ENCODE results near the gene HAL.

The HAL gene

DNA sequence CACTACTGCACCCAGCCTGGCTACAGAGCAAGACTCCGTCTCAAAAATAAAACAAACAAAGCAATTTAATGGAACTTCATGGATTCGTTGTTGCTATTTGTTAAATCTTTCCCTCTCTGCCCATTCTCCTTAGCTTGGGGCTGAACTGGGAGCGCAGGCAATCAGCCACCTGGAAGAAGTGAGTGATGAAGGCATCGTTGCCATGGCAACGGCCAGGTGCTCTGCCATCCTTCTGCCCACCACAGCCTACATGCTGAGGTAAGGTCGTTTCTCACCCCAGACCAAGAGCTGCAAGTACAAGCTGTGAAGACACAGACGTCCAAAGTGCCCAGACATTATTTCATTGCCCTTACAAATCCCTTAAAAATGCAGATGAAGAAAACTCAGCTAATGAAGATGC, 33.9 kb downstream of the HAL start:
- no peak overlapping the region for H3K9ac ChIP-seq (ENCODE audit: low read depth in 1 of 2, low read length in 2 of 2)
- no peaks in the 10 kb centered on the region for H3K4me1 ChIP-seq (ENCODE audit: control insufficient read depth in 1 of 2, insufficient read depth in 2 of 2, low read length in 2 of 2)
- H3K27me3 ChIP-seq (ENCODE audit: control insufficient read depth in 1 of 2, insufficient read depth in 2 of 2, low read length in 2 of 2): no peaks in the 10 kb centered on the region
- H3K4me3 ChIP-seq (ENCODE audit: low read depth in 1 of 2, low read length in 2 of 2): no peak overlapping the region
- H3K27ac ChIP-seq (ENCODE audit: low read depth, low read length): no peak overlapping the region
- no peaks in the 10 kb centered on the region for H3K9me3 ChIP-seq (ENCODE audit: control insufficient read depth in 1 of 2, low read length in 2 of 2)
- no peaks in the 10 kb centered on the region for H3K36me3 ChIP-seq (ENCODE audit: control insufficient read depth in 1 of 2, insufficient read depth in 2 of 2, low read length in 2 of 2)

DNA sequence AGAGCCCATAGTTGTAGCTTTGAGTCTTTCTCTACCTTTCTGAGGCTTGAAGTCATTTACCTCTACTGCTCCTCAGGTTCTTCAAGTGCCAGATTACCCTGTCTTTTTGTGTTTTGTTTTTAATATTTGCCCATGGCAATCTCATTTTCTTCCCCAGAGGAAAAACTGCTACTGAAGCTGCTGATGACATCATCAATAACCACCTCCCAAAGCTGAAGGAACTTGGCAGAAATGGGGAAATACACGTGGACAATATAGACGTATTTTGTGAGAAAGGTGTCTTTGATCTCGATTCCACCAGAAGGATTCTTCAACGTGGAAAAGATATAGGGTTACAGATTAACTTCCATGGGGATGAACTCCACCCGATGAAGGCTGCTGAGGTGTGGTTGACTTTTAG, 35.9 kb downstream of the HAL start:
- no peaks in the 10 kb centered on the region for H3K9me3 ChIP-seq (ENCODE audit: control insufficient read depth in 1 of 2, low read length in 2 of 2)
- H3K27me3 ChIP-seq (ENCODE audit: control insufficient read depth in 1 of 2, insufficient read depth in 2 of 2, low read length in 2 of 2): no peaks in the 10 kb centered on the region
- no peak overlapping the region for H3K27ac ChIP-seq (ENCODE audit: low read depth, low read length)
- H3K4me1 ChIP-seq (ENCODE audit: control insufficient read depth in 1 of 2, insufficient read depth in 2 of 2, low read length in 2 of 2): no peaks in the 10 kb centered on the region
- no peak overlapping the region for H3K4me3 ChIP-seq (ENCODE audit: low read depth in 1 of 2, low read length in 2 of 2)
- no peaks in the 10 kb centered on the region for H3K36me3 ChIP-seq (ENCODE audit: control insufficient read depth in 1 of 2, insufficient read depth in 2 of 2, low read length in 2 of 2)
- H3K9ac ChIP-seq (ENCODE audit: low read depth in 1 of 2, low read length in 2 of 2): no peak overlapping the region

DNA sequence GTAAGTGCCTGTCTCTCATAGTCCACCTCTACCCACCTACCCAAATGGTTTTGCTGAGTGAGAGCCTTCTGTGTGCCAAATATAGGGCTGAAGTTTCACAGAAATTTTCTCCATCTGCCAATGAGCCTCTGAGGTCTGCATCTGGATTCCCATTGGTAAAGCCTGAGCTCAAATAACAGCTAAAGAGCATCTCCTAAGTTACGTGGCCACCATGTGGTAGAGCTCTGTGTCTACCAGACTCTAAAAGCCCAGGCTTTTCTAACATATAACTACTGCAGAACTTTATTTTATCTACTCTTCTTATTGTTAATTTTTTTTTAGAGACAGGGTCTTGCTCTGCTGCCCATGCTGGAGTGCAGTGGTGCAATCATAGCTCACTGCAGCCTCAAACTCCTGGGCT, 37.0 kb downstream of the HAL start:
- Histone ChIP-seq H3K4me3 (ENCODE audit: low read depth in 1 of 2, low read length in 2 of 2) (no peak overlapping the region), H3K9ac (ENCODE audit: low read depth in 1 of 2, low read length in 2 of 2) (no peak overlapping the region), H3K27ac (ENCODE audit: low read depth, low read length) (no peak overlapping the region), H3K36me3 (ENCODE audit: control insufficient read depth in 1 of 2, insufficient read depth in 2 of 2, low read length in 2 of 2) (no peaks in the 10 kb centered on the region), H3K27me3 (ENCODE audit: control insufficient read depth in 1 of 2, insufficient read depth in 2 of 2, low read length in 2 of 2) (no peaks in the 10 kb centered on the region), H3K4me1 (ENCODE audit: control insufficient read depth in 1 of 2, insufficient read depth in 2 of 2, low read length in 2 of 2) (no peaks in the 10 kb centered on the region), H3K9me3 (ENCODE audit: control insufficient read depth in 1 of 2, low read length in 2 of 2) (no peaks in the 10 kb centered on the region)

GRCh38 chr12:95956557-95957145, 39.5 kb downstream of the HAL start:
- no peak overlapping the region for H3K4me3 ChIP-seq (ENCODE audit: low read depth in 1 of 2, low read length in 2 of 2)
- H3K4me1 ChIP-seq (ENCODE audit: control insufficient read depth in 1 of 2, insufficient read depth in 2 of 2, low read length in 2 of 2): no peaks in the 10 kb centered on the region
- H3K27ac ChIP-seq (ENCODE audit: low read depth, low read length): no peak overlapping the region
- no peaks in the 10 kb centered on the region for H3K27me3 ChIP-seq (ENCODE audit: control insufficient read depth in 1 of 2, insufficient read depth in 2 of 2, low read length in 2 of 2)
- no peaks in the 10 kb centered on the region for H3K9me3 ChIP-seq (ENCODE audit: control insufficient read depth in 1 of 2, low read length in 2 of 2)
- no peak overlapping the region for H3K9ac ChIP-seq (ENCODE audit: low read depth in 1 of 2, low read length in 2 of 2)
- no peaks in the 10 kb centered on the region for H3K36me3 ChIP-seq (ENCODE audit: control insufficient read depth in 1 of 2, insufficient read depth in 2 of 2, low read length in 2 of 2)

DNA sequence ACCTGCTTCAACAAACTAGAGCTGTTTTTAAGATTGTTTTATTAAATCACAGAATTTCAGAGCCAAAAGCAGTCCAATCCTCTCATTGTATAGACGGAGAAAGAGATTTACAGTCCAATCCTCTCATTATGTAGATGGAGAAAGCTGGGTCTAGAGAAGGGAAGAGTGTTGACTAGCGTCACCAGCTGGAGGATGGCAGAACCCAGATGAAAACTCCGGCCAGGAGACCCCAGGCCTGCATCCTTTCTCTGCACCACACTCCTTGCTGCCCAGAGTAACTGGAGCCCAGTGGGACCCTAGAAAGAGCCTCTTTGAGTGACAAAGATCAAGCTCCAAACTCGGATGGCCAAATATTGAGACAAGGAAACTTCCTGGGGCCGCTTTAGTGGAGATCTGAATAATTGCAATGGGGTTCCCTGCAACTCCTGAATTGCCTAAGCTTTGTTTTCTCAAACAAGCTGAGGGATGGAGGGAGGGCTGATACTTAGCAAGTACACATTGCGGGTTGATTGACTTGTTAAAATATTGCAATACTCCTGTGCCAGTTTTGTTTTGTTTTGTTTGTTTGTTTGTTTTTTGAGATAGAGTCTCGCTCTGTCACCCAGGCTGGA, 40.5 kb downstream of the HAL start:
- no peaks in the 10 kb centered on the region for H3K36me3 ChIP-seq (ENCODE audit: control insufficient read depth in 1 of 2, insufficient read depth in 2 of 2, low read length in 2 of 2)

DNA sequence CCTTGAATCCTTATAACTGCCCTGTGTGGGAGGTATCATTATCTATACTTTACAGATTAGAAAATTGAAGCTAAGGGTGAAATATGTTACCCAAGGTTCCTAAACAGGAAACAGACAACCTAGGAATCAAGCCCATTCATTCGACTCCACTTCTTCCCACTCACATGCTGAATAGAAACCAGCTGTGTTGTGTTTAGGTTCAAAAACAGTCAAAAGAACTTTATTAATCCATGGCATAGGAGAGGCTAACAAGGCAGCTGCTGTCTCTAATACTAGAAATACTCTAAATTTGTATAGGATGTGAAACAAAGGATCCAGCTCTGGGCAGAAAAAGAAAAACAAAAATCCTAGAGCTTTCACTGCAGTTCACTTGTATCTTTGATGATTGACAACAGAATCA, 43.1 kb downstream of the HAL start:
- H3K9ac ChIP-seq (ENCODE audit: low read depth in 1 of 2, low read length in 2 of 2): no peak overlapping the region
- peaks cover 0 to 4% of the 10 kb centered on the region in 2 donors for H3K27me3 ChIP-seq (ENCODE audit: control insufficient read depth in 1 of 2, insufficient read depth in 2 of 2, low read length in 2 of 2)
- no peak overlapping the region for H3K4me3 ChIP-seq (ENCODE audit: low read depth in 1 of 2, low read length in 2 of 2)
- no peak overlapping the region for H3K27ac ChIP-seq (ENCODE audit: low read depth, low read length)
- no peaks in the 10 kb centered on the region for H3K36me3 ChIP-seq (ENCODE audit: control insufficient read depth in 1 of 2, insufficient read depth in 2 of 2, low read length in 2 of 2)
- H3K9me3 ChIP-seq (ENCODE audit: control insufficient read depth in 1 of 2, low read length in 2 of 2): no peaks in the 10 kb centered on the region
- H3K4me1 ChIP-seq (ENCODE audit: control insufficient read depth in 1 of 2, insufficient read depth in 2 of 2, low read length in 2 of 2): no peaks in the 10 kb centered on the region

More for the DNA sequence above, 40.5 kb downstream of the HAL start:
- peaks cover 0 to under 1% of the 10 kb centered on the region in 2 donors for H3K27me3 ChIP-seq (ENCODE audit: control insufficient read depth in 1 of 2, insufficient read depth in 2 of 2, low read length in 2 of 2)
- no peaks in the 10 kb centered on the region for H3K9me3 ChIP-seq (ENCODE audit: control insufficient read depth in 1 of 2, low read length in 2 of 2)
- no peaks in the 10 kb centered on the region for H3K4me1 ChIP-seq (ENCODE audit: control insufficient read depth in 1 of 2, insufficient read depth in 2 of 2, low read length in 2 of 2)
- H3K4me3 ChIP-seq (ENCODE audit: low read depth in 1 of 2, low read length in 2 of 2): no peak overlapping the region
- no peak overlapping the region for H3K27ac ChIP-seq (ENCODE audit: low read depth, low read length)
- H3K9ac ChIP-seq (ENCODE audit: low read depth in 1 of 2, low read length in 2 of 2): no peak overlapping the region

DNA sequence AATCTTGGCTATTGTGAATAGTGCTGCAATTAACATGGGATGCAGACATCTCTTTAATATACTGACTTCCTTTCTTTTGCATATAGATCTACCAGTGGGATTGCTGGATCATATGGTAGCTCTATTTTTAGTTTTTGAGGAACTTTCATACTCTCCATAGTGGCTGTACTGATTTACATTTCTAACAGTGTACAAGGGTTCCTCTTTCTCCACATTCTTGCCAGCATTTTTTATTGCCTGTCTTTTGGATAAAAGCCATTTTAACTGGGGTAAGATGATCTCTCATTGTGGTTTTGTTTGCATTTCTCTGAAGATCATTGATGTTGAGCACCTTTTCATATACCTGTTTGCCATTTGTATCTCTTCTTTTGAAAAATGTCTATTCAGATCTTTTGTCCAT, 44.6 kb downstream of the HAL start:
- H3K4me3 ChIP-seq (ENCODE audit: low read depth in 1 of 2, low read length in 2 of 2): no peak overlapping the region
- no peak overlapping the region for H3K27ac ChIP-seq (ENCODE audit: low read depth, low read length)
- no peaks in the 10 kb centered on the region for H3K4me1 ChIP-seq (ENCODE audit: control insufficient read depth in 1 of 2, insufficient read depth in 2 of 2, low read length in 2 of 2)
- no peaks in the 10 kb centered on the region for H3K36me3 ChIP-seq (ENCODE audit: control insufficient read depth in 1 of 2, insufficient read depth in 2 of 2, low read length in 2 of 2)
- peaks cover 0 to 4% of the 10 kb centered on the region in 2 donors for H3K27me3 ChIP-seq (ENCODE audit: control insufficient read depth in 1 of 2, insufficient read depth in 2 of 2, low read length in 2 of 2)
- H3K9me3 ChIP-seq (ENCODE audit: control insufficient read depth in 1 of 2, low read length in 2 of 2): no peaks in the 10 kb centered on the region
- no peak overlapping the region for H3K9ac ChIP-seq (ENCODE audit: low read depth in 1 of 2, low read length in 2 of 2)

- no peak overlapping the region for H3K4me3 ChIP-seq (ENCODE audit: low read depth in 1 of 2, low read length in 2 of 2)
- no peak overlapping the region for H3K27ac ChIP-seq (ENCODE audit: low read depth, low read length)
- no peak overlapping the region for H3K9ac ChIP-seq (ENCODE audit: low read depth in 1 of 2, low read length in 2 of 2)
- peaks cover 0 to 4% of the 10 kb centered on the region in 2 donors for H3K27me3 ChIP-seq (ENCODE audit: control insufficient read depth in 1 of 2, insufficient read depth in 2 of 2, low read length in 2 of 2)
- H3K4me1 ChIP-seq (ENCODE audit: control insufficient read depth in 1 of 2, insufficient read depth in 2 of 2, low read length in 2 of 2): no peaks in the 10 kb centered on the region
- no peaks in the 10 kb centered on the region for H3K36me3 ChIP-seq (ENCODE audit: control insufficient read depth in 1 of 2, insufficient read depth in 2 of 2, low read length in 2 of 2)
- no peaks in the 10 kb centered on the region for H3K9me3 ChIP-seq (ENCODE audit: control insufficient read depth in 1 of 2, low read length in 2 of 2)
Observed at GRCh38 chr12:95949477-95950206, 46.5 kb downstream of the HAL start.

DNA sequence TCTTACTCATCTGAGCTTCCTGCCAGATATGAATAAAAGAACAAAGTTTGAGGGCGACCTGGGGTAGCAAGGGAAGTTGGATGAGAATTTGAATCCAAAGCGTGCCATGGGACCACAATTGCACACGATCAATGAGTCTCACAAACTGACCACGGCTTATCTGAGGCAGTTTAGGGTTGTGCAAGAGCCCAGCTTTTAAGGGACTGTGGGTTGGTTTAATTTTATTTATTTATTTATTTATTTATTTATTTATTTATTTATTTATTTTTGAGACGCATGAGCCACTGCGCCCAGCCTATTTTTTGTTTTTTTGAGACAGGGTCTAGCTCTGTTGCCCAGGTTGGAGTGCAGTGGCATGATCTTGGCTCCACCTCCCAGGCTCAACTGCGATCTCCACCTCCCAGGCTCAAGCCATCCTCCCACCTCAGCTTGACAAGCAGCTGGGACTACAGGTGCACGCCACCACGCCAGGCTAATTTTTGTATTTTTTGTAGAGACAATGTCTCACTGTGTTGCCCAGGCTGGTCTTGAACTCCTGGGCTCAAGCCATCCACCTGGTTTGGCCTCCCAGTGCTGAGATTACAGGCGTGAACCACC, 51.9 kb downstream of the HAL start:
- no peaks in the 10 kb centered on the region for H3K27me3 ChIP-seq (ENCODE audit: control insufficient read depth in 1 of 2, insufficient read depth in 2 of 2, low read length in 2 of 2)
- peaks cover 6 to 11% of the 10 kb centered on the region in 2 donors for H3K4me1 ChIP-seq (ENCODE audit: control insufficient read depth in 1 of 2, insufficient read depth in 2 of 2, low read length in 2 of 2)
- H3K27ac ChIP-seq (ENCODE audit: low read depth, low read length): no peak overlapping the region
- H3K4me3 ChIP-seq (ENCODE audit: low read depth in 1 of 2, low read length in 2 of 2): peak overlapping the region in 1 of 2 donors; percentile 86
- no peaks in the 10 kb centered on the region for H3K9me3 ChIP-seq (ENCODE audit: control insufficient read depth in 1 of 2, low read length in 2 of 2)
- H3K36me3 ChIP-seq (ENCODE audit: control insufficient read depth in 1 of 2, insufficient read depth in 2 of 2, low read length in 2 of 2): no peaks in the 10 kb centered on the region
- no peak overlapping the region for H3K9ac ChIP-seq (ENCODE audit: low read depth in 1 of 2, low read length in 2 of 2)

DNA sequence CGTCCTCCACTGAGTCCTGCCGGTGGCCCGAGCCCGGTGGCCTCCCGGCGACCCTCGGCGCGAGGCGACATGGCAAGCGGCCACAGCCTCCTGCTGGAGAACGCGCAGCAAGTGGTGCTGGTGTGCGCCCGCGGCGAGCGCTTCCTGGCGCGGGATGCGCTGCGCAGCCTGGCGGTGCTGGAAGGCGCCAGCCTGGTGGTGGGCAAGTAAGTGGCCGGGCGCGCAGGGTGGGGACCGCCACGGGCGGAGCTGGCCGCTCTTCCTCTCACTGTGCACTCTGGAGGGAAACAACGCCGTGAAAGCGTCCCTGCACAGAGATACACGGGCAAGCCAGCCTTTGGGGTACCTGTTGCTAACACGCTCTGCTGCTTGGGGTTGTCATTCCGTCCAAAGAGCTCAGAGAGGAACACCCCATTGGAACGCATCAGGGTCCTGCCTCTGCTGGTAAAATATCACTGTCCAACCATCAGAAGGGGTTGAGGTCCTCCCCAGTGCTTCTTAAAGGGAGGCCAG, 52.8 kb downstream of the HAL start, which contains the start of gene AMDHD1:
TSS of gene AMDHD1 (plus strand) at position 2 of the 513 bp plus-strand sequence. CDS start at position 70, 68 bp downstream.
- Histone ChIP-seq H3K4me3 (ENCODE audit: low read depth in 1 of 2, low read length in 2 of 2) (peak within 1 kb of the TSS; percentile 84 to 86), H3K9me3 (ENCODE audit: control insufficient read depth in 1 of 2, low read length in 2 of 2) (no peaks in the 10 kb centered on the region), H3K27ac (ENCODE audit: low read depth, low read length) (peak within 1 kb of the TSS; percentile 32), H3K4me1 (ENCODE audit: control insufficient read depth in 1 of 2, insufficient read depth in 2 of 2, low read length in 2 of 2) (peaks cover 6 to 11% of the 10 kb centered on the region in 2 donors), H3K9ac (ENCODE audit: low read depth in 1 of 2, low read length in 2 of 2) (peak within 1 kb of the TSS; percentile 66 to 68), H3K27me3 (ENCODE audit: control insufficient read depth in 1 of 2, insufficient read depth in 2 of 2, low read length in 2 of 2) (no peaks in the 10 kb centered on the region), H3K36me3 (ENCODE audit: control insufficient read depth in 1 of 2, insufficient read depth in 2 of 2, low read length in 2 of 2) (no peaks in the 10 kb centered on the region)

Data from duodenal mucosa (tissue), 2 donors.